ENCODE results near the gene KCTD10.
A peak's percentile ranks its signal among the peaks of the same experiment; 100 is the strongest.

The KCTD10 gene

GRCh38 chr12:109469517-109469916 is 7.6 kb downstream of the KCTD10 start:
- DNase-seq = no peak

- no peak for DNase-seq
Measured at GRCh38 chr12:109467978-109468676, 9.0 kb downstream of the KCTD10 start.

- DNase-seq = no peak
Measured at GRCh38 chr12:109466821-109467220, 10.3 kb downstream of the KCTD10 start.

- DNase-seq = no peak
Measured at GRCh38 chr12:109466305-109466704, 10.8 kb downstream of the KCTD10 start.

GRCh38 chr12:109464642-109465351 is 12.3 kb downstream of the KCTD10 start:
- no peak for DNase-seq

GRCh38 chr12:109463756-109464155 is 13.3 kb downstream of the KCTD10 start:
- no peak for DNase-seq

GRCh38 chr12:109462868-109463692 is 14.0 kb downstream of the KCTD10 start:
- DNase-seq = no peak

GRCh38 chr12:109461846-109462756 is 15.0 kb downstream of the KCTD10 start:
- no peak for DNase-seq

- DNase-seq = peak; percentile 91
Measured at GRCh38 chr12:109461049-109461845, 15.9 kb downstream of the KCTD10 start.

GRCh38 chr12:109460538-109460937 is 16.6 kb downstream of the KCTD10 start:
- no peak for DNase-seq

- no peak for DNase-seq
Measured at GRCh38 chr12:109459247-109459646, 17.9 kb downstream of the KCTD10 start.

GRCh38 chr12:109458771-109459208 is 18.3 kb downstream of the KCTD10 start:
- no peak for DNase-seq

- DNase-seq = no peak
Measured at GRCh38 chr12:109458086-109458485, 19.0 kb downstream of the KCTD10 start.

GRCh38 chr12:109455706-109456105 is 21.4 kb downstream of the KCTD10 start:
- DNase-seq = no peak

GRCh38 chr12:109452489-109452888 is 24.6 kb downstream of the KCTD10 start:
- DNase-seq = no peak

- DNase-seq = no peak
Measured at GRCh38 chr12:109451400-109451799, 25.7 kb downstream of the KCTD10 start.

GRCh38 chr12:109450980-109451379 is 26.1 kb downstream of the KCTD10 start:
- DNase-seq = no peak

GRCh38 chr12:109449845-109450532 is 27.1 kb downstream of the KCTD10 start:
- DNase-seq = no peak

GRCh38 chr12:109448707-109449390 is 28.3 kb downstream of the KCTD10 start:
- DNase-seq = no peak

GRCh38 chr12:109448272-109448671 is 28.8 kb downstream of the KCTD10 start:
- DNase-seq = no peak

Measured in AML-193 (cell line).